CD4-positive, alpha-beta T cell treated with Interleukin-4 for 1 hour (primary cell): ENCODE results near the gene NANS.
"Not testable (repeated sequence)": the region's sequence is repeated elsewhere in the genome, so short reads cannot be mapped to it uniquely, and the experiment has no call there.

ENCODE experiments used
- DNase-seq, 2 donors: peaks; one replicate each; pipeline ENCODE4 v3.0.0-alpha.2; 2020 to 2022

NANS gene, protein sequence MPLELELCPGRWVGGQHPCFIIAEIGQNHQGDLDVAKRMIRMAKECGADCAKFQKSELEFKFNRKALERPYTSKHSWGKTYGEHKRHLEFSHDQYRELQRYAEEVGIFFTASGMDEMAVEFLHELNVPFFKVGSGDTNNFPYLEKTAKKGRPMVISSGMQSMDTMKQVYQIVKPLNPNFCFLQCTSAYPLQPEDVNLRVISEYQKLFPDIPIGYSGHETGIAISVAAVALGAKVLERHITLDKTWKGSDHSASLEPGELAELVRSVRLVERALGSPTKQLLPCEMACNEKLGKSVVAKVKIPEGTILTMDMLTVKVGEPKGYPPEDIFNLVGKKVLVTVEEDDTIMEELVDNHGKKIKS

DNA sequence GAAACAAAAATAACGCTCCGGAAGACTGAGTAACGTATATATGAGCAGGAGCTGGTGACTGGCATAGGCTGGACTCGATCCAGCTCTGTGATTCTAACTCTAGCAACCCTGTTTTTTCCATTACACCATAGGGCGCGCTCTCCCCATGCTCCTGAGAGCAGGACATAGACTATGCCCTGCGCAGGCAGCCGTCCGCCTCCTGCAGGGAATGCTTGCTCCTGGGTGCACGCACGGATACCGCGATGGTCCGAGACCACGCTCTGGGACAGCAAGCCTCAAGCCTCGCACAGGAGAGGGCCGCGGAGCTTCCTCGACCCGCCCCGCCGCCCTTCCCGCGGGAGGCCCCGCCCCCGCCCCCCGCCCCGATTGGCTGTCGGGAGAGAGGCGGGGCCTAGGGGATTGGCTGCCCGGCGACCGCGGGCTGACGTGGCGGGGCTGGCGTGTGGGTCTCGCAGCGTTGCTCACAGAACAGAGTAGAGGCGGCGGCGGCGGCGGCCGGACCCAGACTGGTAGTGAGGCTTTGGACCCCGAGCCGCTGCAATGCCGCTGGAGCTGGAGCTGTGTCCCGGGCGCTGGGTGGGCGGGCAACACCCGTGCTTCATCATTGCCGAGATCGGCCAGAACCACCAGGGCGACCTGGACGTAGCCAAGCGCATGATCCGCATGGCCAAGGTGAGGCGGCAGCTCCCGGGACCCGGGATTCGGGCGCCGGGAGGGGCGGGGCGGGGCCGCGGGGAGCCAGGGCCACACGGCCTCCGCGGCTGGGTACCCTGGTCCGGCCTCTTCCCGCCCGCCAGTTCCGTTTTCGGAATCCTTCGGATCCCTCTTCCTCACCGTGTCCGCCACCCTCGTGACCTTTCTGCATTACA is at the start of gene NANS:
Gene NANS (plus strand): TSS at position 464 of the 869 bp plus-strand sequence. CDS start 77 bp downstream, at position 541.
- DNase-seq, result peak; percentile 90 to 92

DNA sequence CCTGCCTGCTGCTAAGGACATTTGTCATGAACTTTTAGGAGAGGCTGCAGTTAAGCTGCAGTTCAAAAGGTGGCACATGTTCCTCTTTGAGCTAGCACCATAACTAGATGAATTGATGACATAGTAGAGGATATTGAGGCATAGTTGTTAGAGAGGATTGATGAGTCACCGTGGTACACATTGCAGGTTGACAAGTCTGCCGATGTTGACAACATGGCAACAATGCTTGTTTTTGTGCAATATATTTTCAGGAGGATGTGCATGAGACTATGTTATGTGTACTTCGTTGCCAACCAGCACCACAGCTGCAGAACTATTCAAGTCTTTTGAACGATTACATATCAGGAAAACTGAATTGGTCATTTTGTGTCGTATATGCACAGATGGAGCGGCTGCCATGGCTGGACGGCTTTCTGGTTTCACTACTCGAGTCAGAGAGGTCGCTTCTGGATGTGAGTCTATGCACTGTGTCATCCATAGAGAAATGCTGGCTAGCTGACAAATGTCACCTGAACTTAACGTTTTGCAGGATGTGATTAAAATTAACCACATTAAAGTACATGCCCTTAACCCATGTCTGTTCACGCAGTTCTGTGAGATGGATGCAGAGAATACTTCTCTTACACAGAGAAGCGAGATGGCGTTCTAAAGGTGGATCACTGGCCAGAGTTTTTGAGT is 49.1 kb upstream of the NANS start:
- DNase-seq, result no peak

DNA sequence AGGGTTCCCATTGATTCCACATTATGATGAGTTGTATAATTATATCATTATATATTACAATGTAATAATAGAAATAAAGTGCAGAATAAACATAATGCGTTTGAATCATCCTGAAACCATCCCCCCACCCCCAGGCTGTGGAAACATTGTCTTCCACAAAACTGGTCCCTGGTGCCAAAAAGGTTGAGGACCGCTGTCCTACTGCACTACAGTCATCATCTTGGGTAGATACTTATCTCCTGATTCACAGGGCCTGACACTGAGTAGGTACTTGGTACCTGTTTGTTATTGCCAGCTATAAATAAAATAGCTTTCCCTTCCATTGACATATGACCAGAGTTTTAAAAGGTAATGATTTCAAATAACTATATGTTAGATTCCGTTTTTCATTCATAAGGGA is 47.8 kb upstream of the NANS start:
- DNase-seq, result no peak

DNA sequence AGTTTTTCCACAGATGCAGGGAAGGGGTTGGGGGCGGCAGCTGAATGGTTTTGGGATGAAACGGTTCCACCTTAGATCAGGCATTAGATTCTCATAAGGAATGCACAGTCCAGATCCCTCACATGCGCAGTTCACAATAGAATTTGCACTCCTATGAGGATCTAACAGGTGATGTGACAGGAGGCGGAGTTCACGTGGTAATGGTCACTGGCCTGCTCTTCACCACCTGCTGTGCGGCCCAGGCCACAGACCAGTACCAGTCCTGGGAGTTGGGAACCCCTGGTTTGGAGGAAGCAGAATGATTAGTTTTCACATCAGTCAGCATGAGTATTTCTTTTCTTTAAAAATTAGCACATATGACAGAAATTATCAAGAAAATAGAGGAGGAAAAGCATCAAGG is 47.1 kb upstream of the NANS start:
- DNase-seq, result no peak

DNA sequence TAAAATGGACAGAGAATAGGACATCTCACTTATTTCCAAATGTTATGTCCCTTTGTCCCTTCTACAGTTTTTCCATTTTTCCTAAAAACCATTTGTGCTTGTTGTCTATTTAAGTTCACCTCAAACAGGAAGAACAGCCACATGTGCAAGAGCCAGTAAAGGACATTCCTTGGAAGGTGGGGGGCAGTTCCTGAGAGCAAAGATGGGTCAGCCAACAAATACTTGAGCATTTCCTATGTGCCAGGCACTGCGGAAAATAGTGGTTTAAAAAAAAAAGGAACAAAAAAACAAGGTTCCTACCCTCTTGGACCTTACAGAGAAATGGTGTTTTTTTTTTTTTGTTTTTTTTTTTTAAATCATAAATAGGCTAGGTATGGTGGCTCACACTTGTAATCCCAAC is 46.6 kb upstream of the NANS start:
- DNase-seq, result no peak

DNA sequence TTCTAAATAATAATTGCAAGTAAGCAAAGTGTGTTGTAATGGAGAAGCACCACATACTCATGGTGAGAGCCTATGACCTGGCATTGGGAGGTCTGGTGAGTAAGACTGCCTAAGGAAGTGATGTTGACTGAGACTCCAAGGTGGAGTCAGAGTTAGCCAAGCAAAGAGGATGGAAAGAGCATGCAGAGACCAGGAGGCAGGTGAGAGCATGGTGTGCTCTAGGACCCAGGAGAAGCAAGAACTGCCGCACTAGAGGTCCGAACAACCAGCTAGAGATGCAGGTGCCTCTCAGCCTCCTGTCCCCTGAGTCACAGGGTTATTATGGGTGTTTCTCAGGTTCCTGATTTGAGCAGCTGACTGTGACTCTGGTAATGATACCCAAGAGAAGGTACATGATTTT is 46.1 kb upstream of the NANS start:
- DNase-seq, result peak in 1 of 2 donors; percentile 24

DNA sequence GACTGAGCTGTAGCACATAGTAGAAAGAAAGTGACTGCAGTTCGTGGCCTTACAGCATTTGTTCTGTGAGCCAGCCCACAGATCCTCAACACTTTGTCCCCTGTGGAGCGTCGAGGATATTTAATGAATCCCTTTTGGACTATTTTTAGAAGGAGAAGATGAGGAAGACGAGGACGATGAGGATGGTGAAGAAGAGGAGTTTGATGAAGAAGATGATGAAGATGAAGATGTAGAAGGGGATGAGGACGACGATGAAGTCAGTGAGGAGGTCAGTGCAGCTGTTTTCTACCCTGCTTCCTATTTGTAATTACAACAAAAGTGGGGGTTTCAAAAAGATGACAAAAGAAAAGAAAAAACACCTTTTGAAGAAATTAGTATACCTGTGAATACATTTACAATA is 45.4 kb upstream of the NANS start:
- no peak for DNase-seq

DNA sequence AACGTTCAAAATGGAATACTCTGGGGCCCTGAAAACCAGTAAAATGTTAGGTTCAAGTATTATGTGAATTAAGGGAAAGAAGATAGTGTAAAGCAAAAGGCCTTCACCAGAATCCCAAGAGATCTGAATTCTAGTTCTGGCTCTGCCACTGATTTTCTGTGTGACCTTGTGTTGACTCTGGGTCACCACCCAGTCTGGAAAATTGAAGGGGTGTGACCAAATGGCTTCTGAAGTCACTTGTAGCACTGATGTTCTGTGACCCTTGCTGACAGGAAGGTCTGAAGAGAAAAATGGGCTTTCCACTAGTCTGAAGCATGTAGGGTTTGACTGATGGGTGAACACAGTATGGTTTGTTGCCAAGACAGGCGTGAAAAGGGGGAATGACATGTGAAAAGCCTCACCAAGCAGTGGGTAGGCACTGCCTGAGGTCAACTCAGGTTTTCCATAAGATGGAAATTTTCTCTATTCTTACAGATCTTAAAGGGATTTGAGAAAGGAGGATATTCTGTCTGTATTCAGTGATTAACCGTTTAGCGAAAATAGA is 40.3 kb upstream of the NANS start:
- DNase-seq, result no peak

DNA sequence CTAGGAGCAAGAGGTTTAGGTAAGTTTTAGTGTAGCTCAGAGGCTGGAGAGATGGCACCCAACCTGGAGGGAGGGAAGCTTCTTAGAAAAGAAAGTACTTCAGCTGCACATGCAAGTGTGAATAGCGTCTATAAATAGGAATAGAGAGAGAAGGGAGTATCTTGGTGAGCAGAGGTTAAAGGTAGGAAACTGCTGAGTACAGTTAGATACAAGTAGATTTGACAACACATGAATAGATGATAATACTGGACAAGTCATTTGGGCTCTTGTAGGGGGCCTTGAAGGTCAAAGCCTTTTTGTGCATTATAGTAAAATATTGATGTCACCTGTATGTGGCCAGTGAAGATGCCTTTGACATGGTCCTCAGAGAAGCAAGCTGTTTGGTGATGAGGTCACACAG is 39.2 kb upstream of the NANS start:
- no peak for DNase-seq

DNA sequence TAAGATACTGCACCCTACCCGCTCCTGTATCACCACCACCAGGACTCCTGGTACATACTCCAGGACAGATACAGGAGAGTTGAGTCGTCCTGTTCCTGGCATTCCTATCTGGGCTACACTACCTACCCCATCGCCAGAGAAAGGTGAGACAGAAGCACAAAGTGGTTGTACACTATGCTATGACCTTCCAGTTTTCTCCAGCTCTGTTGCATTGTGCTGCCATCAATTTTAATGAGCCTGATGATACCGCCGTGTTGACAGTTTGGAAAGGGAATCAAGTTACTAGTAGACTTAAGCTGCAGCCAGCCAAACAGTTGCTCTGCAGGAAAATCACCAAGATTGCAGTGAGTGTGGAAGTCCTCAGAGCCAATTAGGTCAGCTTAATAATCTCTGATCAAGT is 38.2 kb upstream of the NANS start:
- DNase-seq, result no peak

DNA sequence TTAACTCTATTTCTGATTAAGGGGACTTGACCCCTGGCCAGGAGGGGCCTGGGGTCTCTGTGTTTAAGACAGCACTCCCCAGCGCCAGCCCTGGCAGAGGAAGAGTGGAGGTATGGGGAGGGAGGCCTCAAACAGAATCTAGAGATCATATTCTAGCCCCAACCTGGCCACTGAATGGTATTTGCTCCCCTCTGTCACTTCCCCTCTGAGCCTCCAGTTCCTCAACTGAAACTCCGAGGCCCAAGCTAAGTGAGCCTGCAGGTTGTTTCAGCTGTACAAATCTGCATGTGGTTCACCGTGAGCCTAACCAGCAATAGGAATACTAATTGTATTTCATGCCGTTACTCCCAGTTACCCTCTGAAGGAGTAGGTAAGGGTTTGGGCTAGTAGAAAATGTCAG is 37.4 kb upstream of the NANS start:
- no peak for DNase-seq

DNA sequence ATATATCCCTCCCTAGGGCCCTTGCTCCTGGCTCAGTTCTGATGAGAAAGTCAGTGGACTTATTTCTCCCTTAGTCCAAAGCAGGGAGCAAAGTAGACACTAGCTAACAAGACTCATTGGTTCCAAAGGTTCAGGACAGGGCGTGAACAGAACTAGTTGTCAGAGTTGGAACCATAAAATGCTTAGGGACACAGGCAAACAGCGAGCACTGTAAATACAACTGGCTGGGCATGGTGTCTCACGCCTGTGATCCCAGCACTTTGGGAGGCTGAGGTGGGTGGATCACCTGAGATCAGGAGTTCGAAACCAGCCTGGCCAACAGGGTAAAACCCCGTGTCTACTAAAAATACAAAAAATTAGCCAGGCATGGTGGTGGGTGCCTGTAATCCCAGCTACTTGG is 36.7 kb upstream of the NANS start:
- not testable (repeated sequence) for DNase-seq

DNA sequence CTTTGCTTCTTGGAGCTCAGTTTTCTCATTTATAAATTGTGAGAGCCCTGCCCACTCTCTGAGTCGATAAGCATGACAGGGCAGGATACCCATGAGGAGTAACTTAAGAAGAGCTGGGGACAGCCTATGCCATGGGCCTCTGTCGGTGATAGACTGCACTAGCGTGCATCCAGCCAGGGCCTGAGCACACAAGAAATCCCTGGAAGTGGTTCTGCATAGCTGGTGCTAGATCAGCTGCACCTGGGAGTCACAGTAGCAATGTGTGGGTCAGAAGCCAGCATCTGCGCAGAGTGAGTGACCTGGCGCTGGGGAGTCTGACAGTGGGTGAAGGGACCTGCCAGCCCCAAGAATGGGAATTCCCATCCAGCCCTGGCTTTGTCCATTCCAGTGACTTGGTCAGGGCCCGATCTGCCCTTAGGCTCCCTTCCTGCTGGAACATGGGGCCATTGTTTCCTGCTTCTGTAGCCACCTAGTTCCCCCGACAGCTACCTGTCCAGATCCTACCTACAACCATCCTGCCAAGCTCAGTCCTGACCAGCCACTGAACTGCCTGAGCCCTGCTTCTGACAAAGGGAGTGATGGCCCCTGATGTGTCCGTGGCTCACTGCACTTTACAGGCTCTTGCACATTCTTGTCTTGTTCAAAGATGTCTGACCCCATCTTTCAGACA is 35.9 kb upstream of the NANS start:
- no peak for DNase-seq

DNA sequence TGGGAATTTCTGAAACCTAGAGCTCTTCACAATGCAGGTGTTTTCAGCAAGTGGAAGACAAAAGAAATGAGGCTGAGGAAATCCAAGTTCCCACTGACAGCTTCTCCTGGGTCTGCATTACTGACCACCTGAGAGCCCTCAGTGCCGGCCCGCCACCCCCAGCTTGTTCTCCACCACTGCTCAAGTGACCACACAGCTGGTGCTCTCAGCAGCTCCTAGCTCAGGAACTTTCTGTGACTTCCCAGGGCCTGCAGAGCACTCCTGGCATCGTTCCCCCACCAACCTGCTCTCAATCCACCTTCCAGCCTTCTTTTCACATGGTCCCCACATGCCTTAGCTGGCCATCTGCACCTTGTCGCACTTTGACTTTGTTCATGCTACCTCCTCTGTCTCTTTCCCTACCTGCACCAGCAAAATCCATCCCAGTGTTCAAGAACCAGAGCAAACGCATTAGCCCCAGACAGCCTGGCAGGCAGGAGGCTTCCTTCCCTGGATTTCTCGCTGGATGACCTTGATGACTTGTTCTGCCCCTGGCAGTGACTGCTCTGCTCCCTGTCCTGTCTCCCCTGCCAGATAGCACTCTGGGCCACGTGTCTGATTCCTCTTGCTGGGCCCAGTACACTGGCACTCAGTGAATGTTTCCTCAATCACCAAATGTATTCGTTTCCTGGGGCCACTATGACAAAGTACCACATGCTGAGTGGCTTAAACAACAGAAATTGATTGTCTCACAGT is 35.1 kb upstream of the NANS start:
- no peak for DNase-seq

DNA sequence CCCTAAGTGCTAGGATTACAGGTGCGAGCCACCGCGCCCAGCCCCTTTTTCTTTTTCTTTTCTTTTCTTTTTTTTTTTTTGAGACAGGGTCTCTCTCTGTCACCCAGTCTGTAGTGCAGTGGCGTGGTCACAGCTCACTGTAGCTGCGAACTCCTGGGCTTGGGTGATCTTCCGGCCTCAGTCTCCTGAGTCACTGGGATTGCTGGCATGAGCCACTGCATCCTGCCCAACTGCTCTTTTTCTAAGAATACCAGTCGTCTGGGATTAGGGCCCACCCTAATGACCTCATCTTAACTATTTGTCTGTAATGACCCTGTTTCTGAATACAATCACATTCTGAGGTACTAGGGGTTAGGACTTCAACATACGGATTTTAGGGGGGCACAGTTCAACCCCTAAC is 34.1 kb upstream of the NANS start:
- no peak for DNase-seq

DNA sequence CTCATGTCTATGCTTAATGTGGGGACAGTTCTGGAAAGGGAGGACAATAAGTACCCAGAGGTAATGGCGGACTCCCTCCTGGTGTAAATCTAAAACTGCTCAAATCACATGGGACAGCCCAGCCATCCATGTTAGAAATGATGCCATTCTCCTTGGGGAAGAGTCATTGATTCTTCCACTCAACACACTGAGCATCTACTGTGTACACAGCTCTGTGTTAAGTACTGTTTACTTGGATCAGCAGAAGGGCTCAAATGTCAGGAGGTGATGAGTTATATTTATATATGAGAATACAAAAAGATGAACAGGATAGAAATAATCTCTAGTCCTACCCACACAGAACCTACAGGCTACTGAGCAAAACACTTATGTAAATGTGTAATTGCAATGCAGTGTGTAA is 31.8 kb upstream of the NANS start:
- no peak for DNase-seq

DNA sequence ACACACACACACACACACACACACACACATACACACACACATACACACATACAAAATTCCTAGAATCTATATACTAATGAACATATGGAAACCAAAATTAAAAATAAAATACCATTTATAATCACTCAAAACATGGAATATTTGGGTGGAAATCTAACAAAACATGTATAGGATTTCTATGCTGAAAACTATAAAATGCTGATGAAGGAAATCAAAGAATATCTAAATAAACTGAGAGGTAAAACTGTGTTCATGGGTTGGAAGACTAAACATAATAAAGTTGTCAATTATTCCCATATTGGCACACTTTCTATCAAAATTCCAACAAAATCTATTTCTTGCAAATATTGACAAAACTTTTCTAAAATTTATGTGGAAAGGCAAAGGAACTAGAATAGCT is 25.4 kb upstream of the NANS start:
- DNase-seq, result no peak

DNA sequence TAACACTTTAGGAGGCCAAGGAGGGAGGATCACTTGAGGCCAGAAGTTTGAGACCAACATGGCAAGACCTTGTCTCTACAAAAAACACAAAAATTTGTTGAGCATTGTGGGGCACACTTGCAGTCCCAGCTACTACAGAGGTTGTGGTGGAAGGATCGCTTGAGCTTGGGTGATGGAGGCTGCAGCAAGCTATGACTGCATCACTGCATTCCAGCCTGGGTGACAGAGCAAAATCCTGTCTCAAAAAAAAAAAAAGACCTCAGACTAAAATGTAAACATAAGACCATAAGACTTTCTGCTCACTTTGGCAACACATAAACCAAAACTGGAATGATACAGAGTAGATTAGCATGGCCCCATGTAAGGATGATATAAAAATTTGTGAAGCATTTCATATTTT is 24.6 kb upstream of the NANS start:
- DNase-seq, result no peak

DNA sequence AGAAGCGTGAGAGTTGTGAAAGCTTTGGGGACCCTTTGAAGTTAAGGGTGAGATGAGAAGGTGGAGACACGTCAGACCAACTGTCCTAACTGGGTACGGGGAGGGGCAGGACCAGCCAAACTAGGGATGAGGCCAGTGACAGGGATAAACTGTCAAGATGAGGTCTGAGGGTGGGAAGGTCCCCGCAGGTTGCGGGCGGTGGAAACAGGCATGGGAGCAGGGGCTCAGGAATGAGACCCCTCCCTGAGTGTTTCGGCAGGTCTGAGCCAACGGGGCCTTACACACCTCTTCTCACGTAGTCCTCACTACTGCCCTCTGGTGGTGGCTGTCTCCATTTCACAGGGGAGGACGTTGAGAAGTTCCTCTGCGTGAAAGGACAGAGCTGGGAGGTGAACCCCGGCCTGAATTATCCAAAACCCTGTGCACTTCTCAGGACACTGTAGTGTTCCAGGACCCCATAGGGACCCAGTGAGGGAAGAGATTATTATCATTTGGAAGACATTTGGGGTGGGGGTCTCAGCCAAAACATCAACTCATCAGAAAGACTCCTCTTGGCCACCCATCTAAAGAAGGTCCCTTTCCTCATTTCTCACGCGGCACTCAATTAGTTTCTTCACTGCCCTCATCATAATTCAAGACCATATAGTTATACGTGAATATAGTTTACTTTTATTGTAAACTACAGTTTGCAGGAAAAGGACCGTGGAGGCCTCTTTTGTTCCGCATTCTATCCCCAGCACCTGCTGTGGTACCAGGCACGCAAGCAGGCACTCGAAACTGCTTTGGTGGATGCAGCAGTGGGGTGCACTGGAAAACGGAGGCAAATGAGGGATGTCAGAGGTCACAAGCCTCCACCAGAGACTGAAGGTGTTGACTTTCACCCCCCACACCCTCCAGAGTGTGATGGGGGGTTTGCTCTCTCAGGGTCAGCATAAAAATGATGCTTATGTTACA is 21.7 kb upstream of the NANS start:
- DNase-seq, result peak; percentile 88 to 90

DNA sequence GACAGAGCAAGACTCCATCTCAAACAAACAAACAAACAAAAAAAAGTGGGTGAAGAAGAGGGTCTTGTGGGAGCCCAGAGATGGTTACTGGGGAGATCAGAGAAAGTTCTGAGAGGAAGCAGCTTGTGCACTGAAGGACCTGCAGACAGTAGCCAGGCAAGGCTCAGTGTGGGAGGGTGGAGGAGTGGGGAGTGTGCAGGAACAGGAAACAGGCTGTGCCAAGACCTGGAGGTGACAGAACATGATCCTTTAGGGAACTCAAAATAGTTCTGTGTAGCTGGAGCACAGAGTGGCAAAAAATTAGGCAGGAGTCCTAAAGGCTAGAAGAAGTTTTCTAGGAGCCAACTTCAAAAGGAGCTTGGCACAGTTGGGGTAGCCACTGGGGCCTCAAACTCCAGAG is 19.2 kb upstream of the NANS start:
- no peak for DNase-seq

DNA sequence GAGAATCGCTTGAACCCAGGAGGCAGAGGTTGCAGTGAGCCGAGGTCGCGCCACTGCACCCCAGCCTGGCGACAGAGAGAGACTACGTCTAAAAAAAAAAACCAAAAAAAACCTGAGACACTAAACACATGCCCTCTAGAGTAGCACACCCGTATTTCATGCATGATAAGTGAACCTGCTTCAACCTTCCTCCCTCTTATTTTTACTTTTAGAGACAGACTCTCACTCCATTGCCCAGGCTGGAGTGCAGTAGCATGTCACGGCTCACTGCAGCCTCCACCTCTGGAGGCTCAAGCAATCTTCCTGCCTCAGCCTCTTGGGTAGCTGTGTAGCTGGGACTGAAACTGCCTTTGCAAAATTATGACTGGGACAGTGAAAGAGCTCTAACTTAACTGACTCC is 17.6 kb upstream of the NANS start:
- no peak for DNase-seq
